VCaP (cell line): ENCODE measurements around the gene STAC3.

ENCODE experiments used
- H3K27ac ChIP-seq: fragments of 450-650 bp; 2 replicates; pipeline ENCODE4 v1.5.1; 2017
- TF ChIP-seq, protein P1 (sequence below): fragments of 450-650 bp; conservative IDR thresholded peaks from 2 replicates; pipeline ENCODE4 v1.5.1; 2017; ENCODE audit warnings: mild to moderate bottlenecking, moderate library complexity

Gene STAC3

DNA sequence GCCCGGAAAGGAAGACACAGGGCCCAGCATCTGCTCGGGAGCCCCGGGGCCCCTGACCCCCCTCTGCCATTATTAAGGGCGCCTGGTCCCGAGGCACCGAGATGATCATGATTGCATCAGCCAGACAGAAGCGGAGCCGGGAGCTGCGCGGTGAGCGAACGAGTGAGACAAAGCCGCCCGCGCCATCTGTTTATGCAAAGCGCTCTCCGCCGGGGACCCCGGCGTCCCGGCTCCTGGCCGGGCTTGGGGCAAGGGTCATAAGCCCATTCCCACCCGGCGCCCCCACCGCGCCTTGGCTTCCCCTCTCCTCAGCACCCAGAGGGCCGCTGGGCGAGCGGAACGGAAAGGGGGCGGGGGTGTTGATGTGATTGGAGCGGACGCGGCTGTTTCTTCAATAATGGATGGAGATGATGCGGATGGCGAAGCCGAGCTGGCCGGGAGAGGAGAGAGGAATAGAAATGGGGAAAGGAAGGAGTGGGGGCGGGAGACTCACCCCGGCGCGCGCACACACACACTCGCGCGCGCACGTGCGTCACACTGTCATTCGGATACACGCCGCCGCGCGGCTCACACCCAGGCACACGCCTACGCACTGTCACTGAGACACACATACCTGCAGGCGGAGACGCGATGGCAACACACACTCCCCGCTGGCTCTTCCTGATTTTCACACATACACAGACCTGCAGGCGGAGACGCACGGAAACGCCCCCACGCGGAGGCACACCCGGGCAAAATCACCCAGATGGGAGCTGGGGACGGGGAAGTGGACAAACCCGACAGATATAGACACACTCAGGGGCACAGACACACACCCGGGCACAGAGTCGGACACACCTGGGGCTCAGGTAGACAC is 10.7 kb downstream of the STAC3 start:
- H3K27ac ChIP-seq, result peak overlapping the region; percentile 87
- TF ChIP-seq, protein P1, sequence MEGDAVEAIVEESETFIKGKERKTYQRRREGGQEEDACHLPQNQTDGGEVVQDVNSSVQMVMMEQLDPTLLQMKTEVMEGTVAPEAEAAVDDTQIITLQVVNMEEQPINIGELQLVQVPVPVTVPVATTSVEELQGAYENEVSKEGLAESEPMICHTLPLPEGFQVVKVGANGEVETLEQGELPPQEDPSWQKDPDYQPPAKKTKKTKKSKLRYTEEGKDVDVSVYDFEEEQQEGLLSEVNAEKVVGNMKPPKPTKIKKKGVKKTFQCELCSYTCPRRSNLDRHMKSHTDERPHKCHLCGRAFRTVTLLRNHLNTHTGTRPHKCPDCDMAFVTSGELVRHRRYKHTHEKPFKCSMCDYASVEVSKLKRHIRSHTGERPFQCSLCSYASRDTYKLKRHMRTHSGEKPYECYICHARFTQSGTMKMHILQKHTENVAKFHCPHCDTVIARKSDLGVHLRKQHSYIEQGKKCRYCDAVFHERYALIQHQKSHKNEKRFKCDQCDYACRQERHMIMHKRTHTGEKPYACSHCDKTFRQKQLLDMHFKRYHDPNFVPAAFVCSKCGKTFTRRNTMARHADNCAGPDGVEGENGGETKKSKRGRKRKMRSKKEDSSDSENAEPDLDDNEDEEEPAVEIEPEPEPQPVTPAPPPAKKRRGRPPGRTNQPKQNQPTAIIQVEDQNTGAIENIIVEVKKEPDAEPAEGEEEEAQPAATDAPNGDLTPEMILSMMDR, result no peak; the same call in 1 of the 2 replicates

DNA sequence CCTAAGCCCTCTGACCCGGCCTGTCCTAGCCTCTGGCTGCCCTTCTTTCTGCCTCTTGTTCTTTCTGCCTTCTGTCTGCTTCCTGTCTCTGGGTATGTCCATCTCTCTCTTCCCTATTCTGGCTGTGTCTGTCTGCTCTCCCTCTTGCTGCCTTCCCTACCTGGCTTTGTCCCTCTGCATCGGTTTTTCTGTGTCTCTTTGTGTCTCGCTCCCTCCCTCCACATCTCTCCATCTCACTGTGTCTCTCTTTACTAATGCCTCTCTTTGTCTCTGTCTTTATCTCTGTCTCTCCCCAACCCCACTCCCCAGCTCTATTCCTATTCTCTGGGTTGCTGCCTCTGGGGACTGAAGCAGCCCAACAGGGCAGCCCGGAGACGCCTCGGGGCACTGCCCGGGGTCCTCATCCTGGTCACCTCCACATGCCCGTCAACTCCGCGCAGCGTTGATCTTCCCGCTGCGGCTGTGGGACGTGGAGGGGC is 11.4 kb downstream of the STAC3 start:
- TF ChIP-seq, protein P1, result no peak

DNA sequence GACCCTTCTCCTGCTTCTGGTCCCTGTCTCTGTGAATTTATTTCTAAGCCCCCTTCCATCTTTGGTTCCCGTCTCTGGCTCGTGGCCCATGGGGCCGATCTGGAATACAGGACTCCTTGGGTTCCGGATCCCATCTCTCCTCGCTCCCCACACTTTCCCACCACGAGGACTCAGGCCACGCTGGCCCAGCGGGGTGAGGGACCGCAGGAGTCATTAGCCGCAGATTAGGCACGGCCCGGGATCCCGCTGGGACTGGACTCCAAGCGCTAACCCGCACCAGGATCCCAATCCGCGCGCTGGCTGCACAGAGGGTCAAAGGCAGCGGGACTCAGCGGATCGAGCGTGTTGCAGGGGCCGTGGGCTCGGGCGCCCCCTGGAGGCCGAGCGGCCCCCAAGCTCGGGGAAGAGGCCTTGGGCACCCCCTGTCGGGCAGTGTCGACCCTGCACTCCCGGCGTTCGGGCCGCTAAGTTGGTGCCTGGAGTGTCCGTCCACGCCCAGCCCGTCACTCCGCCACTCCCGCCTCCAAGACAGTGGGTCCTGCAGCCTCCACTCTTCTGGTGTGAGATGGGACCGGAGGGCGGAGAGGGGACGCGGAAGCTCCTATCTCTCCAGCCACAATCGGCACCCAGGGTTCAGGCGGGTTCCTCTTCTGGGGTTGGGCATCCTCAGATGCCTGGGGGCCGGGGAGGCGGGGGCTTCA is 12.0 kb downstream of the STAC3 start:
- peak overlapping the region; percentile 87 for H3K27ac ChIP-seq
- TF ChIP-seq, protein P1, result peak; percentile 100

More for the DNA sequence above, 11.4 kb downstream of the STAC3 start:
- H3K27ac ChIP-seq, result peak overlapping the region; percentile 87

DNA sequence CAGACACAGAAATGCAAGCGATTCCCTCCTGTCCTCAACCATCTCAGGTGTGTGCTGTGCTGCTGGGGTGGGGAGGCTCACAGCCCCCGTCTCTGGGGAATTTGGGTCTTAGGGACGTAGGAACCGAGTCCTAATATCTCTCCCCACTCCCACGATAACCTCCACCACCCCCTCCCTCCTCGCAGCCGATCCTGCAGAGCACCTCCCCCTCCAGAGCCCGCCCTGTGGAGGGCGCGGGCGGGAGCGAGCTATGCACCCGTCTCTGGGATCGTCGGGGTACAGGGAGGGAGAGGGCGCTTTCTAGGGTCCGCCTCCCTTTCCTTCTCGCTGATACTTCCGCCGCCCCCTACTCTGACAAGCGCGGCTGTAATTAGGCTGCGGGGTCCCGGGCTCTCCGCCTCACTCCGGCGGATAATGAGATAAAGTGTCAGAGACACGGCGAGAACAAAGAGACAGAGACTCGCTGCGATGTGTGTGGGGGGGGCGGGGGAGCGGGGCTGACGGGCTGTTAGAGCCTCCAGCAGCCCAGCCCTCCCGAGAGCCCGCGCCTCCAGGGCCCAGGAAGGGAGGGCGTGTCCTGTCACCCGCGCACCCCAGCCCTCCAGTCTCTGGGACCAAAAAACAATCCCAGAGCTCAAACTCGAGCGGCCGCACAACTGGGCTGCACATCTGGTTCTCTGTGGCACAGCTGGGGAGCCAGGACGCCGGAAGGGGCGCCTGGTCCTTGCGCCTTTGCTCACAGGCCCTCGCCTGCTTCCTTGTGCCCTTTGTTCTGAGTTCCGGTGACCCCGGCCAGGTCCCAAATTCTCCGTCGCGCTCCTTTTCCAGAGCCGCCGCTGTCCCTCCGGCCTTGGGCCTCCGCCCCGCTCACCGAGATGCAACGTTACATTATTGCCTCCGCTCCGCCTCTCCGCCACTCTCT is 12.8 kb downstream of the STAC3 start:
- H3K27ac ChIP-seq, result peak overlapping the region; percentile 87; the same call in 1 of the 2 replicates
- TF ChIP-seq, protein P1, result no peak

DNA sequence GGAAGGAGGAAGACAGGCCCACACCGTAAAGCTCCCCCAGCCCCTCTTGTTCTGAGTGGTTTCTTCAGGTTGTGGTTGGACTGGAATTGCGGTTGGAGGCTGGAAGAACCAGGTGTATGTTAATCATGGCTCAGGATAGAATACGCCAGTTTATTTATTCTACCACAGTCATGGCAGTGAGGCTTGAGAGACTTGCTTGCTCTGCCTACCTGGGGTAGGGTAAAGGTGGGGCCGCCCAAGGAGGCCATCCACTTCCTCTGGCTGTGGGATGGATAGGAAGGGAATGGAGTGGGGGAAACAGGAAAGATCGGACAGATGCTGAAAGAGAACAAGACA is 13.4 kb downstream of the STAC3 start:
- TF ChIP-seq, protein P1, result no peak
- peak overlapping the region; percentile 13; the same call in 1 of the 2 replicates for H3K27ac ChIP-seq

DNA sequence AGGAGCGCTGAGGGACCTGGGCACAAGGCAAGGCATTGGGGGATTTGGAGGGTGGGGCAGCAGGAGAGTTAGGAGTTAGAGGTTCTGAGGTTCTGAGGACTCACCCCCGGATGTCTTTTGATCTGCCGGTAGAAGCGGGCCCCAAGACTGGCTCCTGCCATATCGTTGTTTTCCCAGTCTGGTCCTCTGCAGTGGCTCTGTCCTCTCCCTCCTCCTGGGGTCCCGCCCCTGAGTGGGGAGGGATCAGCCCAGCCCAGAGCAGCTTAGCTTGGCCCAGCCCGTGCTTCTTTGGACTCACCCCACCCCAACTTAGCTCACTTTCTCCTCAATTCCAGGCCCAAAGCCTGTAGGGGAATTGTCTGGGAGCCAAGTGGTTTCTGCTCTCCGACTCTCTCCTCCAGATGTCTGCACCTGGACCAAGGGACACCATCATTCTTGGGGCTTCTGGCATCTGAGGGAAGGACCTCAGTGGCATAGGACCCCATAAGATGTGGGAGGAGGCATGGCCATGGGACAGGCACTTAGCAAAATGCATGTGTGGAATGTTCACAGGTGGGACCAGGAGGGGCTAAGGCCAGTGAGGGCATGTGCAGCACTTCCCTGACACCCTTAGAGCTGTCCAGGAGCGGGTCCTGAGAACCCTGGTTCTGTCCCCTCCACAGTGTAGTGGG is 13.9 kb downstream of the STAC3 start:
- H3K27ac ChIP-seq, result peak overlapping the region; percentile 13; the same call in 1 of the 2 replicates
- TF ChIP-seq, protein P1, result no peak
